Measurements from ENCODE around the gene PUM2.
A peak's percentile ranks its signal among the peaks of the same experiment; 100 is the strongest.

The PUM2 gene

GRCh38 chr2:20313659-20314058, 37.0 kb downstream of the PUM2 start:
- POLR2A ChIA-PET: no interaction called here
- DNase-seq (ENCODE audit: low read depth, low spot score): no peak
- no peak for TF ChIP-seq CTCF (IDR thresholded peaks at IDR 0.05; ENCODE audit: insufficient read depth, low read length, missing control alignments)
- CTCF ChIA-PET: interaction anchor here (1.0 to 7.6 kb wide), 3 partner anchors 13 to 66 kb away, joined by 3 to 76 read pairs (median 11); no protein-coding TSS in a partner anchor
- no peak overlapping the region for H3K4me3 ChIP-seq (ENCODE audit: low read depth, low read length)

DNA sequence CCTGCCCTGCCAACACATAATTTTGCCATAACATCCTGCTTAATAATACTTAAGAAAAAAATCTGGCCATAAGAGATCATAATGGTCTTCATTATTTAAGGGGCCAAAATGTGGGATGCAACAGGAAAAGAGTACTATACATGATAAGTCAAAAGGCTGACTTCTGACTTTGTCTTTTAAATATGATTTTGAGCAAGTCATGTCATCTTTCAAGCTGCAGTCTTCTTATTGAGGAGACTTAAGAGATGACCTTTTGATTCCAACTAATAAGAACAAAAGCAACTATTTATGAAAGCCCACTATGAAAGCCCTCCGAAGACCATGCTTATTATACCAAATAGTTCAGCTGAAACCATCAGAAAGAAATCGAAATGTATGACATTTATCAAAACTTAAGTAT, 41.6 kb downstream of the PUM2 start:
- ChIA-PET CTCF (interaction anchor here (0.9 to 4.3 kb wide), 4 partner anchors 11 to 18 kb away, joined by 3 to 36 read pairs (median 8); no protein-coding TSS in a partner anchor), POLR2A (no interaction called here)
- no peak for DNase-seq (ENCODE audit: low read depth, low spot score)
- no peak overlapping the region for H3K4me3 ChIP-seq (ENCODE audit: low read depth, low read length)
- no peak for TF ChIP-seq CTCF (IDR thresholded peaks at IDR 0.05; ENCODE audit: insufficient read depth, low read length, missing control alignments)

DNA sequence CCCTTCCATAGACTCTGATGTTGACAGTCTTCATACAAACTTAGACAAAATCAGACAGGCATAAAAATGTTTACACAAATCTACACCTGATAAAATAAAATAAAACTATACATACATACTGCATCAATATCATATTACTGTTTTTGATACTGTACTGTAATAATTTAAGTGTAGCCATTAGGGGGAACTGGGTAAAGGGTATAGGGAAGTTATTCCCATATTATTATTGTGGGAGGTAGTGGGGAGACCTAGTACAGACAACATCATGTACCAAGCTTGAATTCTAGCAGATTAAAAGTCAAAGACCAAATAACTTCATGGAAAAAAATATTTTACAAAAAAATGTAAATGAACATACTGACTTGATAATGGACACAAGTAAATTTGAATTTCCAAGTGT, 43.3 kb downstream of the PUM2 start:
- no peak for TF ChIP-seq CTCF (IDR thresholded peaks at IDR 0.05; ENCODE audit: insufficient read depth, low read length, missing control alignments)
- H3K4me3 ChIP-seq (ENCODE audit: low read depth, low read length): no peak overlapping the region
- CTCF ChIA-PET: interaction anchor here (0.7 to 4.3 kb wide), 2 partner anchors 16 to 18 kb away, joined by 4 to 36 read pairs; no protein-coding TSS in a partner anchor
- POLR2A ChIA-PET: no interaction called here
- no peak for DNase-seq (ENCODE audit: low read depth, low spot score)

GRCh38 chr2:20304411-20304810, 46.2 kb downstream of the PUM2 start:
- CTCF ChIA-PET: interaction anchor here (1.0 to 4.4 kb wide), 4 partner anchors 9 to 79 kb away, joined by 3 to 54 read pairs (median 21); partner anchors contain the start of gene SDC1
- H3K4me3 ChIP-seq (ENCODE audit: low read depth, low read length): no peak overlapping the region
- DNase-seq (ENCODE audit: low read depth, low spot score): peak; percentile 42
- POLR2A ChIA-PET: interaction anchor here (0.9 kb wide), 1 partner anchor 142 kb away, joined by 3 read pairs; the partner anchor contains the start of gene RHOB
- no peak for TF ChIP-seq CTCF (IDR thresholded peaks at IDR 0.05; ENCODE audit: insufficient read depth, low read length, missing control alignments)

- no peak overlapping the region for H3K4me3 ChIP-seq (ENCODE audit: low read depth, low read length)
- ChIA-PET CTCF (interaction anchor here (1.1 to 4.4 kb wide), 4 partner anchors 8 to 22 kb away, joined by 3 to 54 read pairs (median 21); no protein-coding TSS in a partner anchor), POLR2A (interaction anchor here (0.9 kb wide), 1 partner anchor 143 kb away, joined by 3 read pairs; the partner anchor contains the start of gene RHOB)
- no peak for DNase-seq (ENCODE audit: low read depth, low spot score)
- no peak for TF ChIP-seq CTCF (IDR thresholded peaks at IDR 0.05; ENCODE audit: insufficient read depth, low read length, missing control alignments)
Observed at GRCh38 chr2:20303966-20304365, 46.7 kb downstream of the PUM2 start.

DNA sequence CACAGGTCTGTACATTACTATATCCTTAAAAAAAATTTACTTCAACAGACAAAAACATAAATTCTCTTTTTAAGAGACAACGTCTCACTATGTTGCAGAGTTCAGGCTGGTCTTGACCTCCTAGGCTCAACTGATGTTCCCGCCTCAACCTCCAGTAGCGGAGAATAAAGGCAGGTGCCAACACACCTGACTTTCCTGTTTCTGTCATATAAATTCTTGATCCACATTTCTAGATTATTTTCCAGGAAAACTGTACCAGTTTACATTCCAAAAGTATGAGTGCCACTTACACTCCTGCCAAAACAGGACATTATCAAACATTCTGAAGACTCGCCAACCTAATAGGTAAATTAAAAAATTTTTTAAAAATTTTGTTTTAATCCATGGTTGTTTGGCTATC, 48.6 kb downstream of the PUM2 start:
- ChIA-PET CTCF (interaction anchor here (2.0 to 4.4 kb wide), 2 partner anchors 10 to 24 kb away, joined by 9 to 54 read pairs; no protein-coding TSS in a partner anchor), POLR2A (no interaction called here)
- TF ChIP-seq CTCF (IDR thresholded peaks at IDR 0.05; ENCODE audit: insufficient read depth, low read length, missing control alignments): no peak
- no peak overlapping the region for H3K4me3 ChIP-seq (ENCODE audit: low read depth, low read length)
- no peak for DNase-seq (ENCODE audit: low read depth, low spot score)
